DMS53 (cell line): ENCODE measurements around the gene GTF3C2.

Source experiments
- DNase-seq: peaks from one replicate; lab custom pipeline; 2025; lab: John Stamatoyannopoulos, UW

Gene GTF3C2, protein sequence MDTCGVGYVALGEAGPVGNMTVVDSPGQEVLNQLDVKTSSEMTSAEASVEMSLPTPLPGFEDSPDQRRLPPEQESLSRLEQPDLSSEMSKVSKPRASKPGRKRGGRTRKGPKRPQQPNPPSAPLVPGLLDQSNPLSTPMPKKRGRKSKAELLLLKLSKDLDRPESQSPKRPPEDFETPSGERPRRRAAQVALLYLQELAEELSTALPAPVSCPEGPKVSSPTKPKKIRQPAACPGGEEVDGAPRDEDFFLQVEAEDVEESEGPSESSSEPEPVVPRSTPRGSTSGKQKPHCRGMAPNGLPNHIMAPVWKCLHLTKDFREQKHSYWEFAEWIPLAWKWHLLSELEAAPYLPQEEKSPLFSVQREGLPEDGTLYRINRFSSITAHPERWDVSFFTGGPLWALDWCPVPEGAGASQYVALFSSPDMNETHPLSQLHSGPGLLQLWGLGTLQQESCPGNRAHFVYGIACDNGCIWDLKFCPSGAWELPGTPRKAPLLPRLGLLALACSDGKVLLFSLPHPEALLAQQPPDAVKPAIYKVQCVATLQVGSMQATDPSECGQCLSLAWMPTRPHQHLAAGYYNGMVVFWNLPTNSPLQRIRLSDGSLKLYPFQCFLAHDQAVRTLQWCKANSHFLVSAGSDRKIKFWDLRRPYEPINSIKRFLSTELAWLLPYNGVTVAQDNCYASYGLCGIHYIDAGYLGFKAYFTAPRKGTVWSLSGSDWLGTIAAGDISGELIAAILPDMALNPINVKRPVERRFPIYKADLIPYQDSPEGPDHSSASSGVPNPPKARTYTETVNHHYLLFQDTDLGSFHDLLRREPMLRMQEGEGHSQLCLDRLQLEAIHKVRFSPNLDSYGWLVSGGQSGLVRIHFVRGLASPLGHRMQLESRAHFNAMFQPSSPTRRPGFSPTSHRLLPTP

DNA sequence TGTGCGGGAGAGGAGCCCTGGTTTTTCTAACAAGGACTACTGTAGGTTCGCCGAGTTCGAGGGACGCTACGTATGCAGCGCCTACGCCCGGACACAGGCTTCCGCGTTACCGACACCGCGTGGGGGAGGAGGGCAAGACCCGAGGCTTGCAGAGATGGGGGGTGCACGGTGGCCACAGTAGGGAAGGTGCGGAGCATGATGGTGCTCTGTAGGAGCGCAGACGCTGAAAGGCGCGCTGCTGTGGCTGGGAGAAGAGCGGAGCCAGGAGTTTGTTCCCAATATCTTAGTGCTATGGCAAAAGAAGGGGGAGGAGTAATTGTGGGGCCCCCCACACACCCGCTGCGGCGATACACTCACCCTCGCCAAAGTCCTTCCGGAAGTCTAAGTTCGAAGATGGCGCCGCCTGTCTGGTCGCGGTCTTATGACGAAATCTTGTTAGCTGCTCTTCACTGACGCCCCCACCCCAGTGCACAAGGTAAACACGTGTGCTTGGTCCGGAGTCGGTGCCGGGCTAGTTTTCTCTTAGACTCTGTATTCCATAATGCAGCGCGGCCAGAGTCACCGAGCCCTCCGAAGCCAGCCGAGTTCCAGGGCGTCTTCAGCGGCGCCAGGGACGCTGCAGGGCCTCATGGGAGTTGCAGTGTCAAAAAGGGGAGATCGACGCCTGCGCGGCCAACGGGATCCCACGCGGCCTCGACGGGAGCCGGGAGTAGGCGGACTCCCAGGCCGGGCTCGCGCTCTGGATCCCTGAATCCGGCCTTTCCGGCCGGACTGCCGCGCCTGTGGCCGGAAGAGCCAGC lies at the start of gene GTF3C2:
TSS of gene GTF3C2 (minus strand) at position 383 of the 800 bp plus-strand sequence. CDS start 13,210 bp downstream, outside the sequence.
- peak; percentile 98 for DNase-seq

DNA sequence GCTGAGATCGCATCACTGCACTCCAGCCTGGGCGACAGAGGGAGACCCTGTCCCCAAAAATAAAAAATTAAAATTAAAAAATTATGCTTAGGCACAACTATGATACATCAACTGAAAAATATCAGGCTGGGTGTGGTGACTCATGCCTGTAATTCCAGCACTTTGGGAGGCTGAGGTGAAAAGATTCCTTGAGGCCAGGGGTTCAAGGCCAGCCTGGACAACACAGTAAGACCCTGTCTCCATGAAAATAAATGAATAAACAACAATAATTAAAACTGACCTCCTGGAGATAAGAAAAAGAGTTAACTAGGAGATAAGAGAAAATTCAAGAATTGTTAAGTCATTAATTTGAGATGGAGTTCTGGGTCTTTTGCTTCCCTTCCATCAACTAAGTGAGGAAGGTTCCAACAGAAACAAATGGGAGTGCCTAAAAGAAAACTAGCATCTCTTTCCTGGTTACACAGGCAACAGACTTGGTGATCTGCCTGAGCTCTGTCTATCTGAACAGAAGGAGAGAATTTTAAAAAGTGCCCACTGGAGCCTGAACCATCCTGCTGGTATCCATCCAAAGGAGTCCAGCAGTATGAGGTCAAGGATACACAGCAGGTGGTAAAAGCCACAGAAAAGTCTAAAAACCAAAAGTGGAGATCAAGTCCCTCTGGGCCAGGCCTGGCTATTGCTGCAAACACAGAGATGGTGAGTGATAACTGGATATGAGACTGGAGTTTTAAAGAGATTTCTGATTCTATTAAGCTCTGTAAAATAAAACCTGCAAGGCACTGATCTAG lies 44.0 kb upstream of the GTF3C2 start:
- DNase-seq = no peak

DNA sequence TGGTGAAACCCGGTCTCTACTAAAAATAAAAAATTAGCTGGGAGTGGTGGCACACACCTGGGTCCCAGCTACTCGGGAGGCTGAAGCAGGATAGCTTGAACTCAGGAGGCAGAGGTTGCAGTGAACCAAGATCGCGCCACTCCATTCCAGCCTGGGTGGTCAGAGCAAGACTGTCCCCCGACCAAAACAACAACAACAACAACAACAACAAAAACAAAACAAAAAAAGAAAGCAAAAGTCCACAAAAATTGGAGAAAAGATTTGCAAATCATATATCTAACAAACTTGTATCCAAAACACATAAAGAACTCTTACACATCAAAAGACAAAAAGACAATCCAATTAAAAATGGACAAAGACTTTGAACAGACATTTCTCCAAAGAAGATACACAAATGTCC lies 42.4 kb upstream of the GTF3C2 start:
- no peak for DNase-seq

DNA sequence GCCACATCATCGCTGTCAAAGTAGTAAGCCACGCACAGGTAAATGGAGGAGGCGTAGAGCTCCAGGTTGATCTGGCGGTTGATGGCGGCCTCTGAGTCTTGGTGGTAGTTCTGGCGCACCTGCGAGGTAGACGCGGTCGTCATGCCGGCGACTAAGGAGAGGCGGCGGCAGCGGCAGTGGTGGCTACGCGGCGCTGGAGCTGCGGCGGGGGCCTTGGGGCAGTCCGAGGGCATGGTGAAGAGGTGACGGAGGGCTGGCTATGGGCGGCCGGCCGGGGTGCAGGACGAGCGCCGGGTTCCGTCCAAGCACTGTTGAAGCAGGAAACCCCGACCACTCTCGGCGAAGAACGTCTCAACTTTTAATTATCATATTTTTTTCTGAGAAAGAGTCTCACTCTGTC lies 36.7 kb upstream of the GTF3C2 start:
- no peak for DNase-seq

DNA sequence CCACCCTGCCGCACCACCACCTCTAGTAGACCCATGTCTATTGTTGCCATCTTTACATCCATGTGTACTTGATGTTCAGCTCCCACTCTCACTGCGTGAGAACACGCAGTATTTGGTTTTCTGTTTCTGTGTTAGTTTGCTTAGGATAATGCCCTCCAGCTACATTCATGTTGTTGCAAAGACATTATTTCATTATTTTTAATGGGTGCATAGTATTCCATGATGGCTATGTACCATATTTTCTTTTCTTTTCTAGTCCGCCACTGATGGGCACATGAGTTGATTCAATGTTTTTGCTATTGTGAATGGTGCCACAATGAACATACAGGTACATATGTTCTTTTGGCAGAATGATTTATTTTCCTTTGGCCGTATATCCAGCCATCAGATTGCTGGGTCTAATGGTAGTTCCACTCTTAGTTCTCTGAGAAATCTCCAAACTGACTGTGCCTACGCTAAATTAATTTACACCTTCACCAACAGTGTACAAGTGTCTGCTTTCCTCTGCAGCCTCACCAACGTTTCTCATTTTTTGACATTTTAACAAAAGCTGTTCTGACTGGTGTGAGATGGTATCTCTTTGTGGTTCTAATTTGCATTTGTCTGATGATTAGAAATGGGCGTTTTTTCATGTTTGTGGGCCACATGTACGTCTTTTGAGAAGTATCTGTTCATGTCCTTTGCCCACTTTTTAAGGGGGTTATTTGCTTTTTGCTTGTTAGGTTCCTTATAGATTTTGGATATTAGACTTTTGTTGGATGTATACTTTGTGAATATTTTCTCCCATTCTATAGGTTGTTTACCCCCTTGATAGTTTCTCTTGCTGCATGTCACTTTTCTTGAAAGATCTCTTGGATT lies 34.5 kb upstream of the GTF3C2 start:
- no peak for DNase-seq

DNA sequence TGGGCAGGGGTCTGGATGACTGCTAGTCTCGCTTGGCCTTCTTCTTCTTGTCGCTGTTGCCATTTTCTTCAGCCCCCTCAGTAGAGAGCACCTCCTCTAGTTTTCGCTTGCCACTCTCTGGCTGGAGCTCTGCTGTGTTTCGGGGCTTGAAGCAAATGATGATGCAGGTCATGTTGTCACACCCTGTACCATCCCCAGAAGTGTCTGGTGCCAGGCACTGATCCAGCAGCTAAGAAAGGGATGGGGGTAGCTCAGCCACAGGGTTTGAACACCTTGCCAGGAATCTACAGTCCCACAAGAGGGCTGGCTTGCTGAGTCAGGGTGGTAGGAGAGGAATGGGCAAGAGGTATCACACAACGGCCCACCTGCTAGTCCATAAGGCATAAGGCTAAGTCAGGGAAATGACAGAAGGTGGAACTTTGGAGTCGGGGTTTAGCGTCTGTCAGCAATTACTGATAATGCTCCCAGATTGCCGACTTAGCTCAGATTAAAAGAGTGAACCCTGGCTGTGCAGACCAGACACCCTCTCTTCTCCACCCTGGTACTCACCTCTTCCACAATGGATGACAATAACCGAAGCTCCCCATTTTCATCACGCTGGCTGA lies 25.1 kb upstream of the GTF3C2 start:
- DNase-seq = no peak

DNA sequence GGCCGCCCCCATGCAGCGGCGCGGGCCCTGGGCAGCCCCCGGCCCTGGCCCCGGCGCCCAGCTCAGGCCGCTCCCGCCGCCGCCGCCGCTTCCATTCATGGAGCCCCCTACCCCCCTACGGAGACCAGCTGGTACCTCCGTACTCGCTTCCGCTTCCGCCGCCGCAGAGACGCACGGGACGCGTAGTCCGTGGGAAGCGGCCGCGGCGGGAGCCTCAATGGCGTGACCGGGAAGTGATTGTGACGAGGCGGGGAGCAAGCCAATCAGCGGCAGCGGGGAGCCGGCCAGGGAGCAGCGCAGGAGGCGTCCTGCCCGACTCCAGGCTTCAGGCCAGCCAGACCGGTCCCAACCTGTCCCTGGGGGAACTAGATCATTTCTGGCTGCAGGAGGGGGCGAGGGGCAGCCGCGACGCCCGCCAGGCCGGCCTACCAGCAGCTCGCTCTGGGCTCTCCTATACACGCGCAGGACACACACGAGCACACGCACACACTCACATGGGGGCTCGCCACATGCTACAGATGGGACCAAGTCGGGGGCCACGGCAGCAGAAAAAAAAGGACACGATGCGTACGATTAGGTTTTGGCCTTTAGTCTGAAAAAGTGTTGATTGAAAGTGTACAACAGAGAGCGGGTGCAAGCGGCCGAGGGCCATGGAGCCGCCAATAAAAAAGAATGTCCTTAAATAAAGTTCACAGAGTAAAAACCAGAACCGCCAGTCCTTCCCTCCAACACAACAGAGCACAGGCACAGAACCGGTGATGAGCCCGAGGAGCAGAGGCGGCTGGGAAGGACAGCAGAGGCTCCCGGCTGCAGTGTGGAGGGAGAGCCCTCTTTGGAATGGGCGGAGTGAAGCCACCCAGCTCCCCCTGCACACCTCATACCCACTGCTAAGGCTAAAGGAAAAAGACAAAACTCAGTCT lies 24.3 kb upstream of the GTF3C2 start, which contains the start of gene ZNF513:
TSS of gene ZNF513 (minus strand) at position 109 of the 920 bp plus-strand sequence. CDS start 208 bp downstream, outside the sequence.
- peak; percentile 97 for DNase-seq

DNA sequence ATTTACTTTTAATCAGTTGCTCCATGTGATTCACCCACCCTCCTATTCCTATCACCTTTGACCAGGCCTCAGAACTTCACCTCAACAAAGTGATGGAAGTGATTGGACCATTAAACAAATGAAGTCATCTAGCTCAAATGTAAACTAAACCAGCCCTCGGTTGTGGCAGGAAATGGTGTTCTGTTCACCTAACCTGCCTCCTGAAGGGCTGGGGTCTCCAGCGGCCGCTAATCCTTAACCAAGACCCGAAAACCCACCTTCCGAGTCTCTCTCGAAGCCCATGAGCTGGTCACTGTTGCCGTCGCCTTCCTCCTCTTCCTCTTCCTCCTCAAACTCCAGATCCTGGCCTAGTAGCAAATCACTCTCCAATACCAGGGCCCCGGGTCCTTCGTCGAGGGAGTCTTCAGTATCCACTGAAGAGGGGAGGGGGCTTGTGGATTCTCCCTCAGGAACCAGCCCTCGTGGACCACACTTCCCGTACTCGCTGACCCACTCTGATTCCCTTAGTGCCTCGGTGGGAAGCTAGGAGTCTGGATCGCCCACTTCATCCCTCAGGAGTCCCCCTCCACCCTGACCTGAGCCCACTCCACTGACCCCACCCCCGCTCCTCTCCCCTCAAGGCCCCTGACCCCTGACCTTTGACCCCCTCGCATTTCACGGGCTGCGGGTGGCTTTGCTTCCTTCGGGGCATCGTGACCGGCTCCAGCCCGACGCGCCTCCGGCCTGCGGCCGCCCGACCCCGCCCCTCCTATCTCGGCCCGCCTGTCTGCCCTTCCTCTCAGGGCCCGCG lies 23.5 kb upstream of the GTF3C2 start:
- DNase-seq = peak; percentile 70

DNA sequence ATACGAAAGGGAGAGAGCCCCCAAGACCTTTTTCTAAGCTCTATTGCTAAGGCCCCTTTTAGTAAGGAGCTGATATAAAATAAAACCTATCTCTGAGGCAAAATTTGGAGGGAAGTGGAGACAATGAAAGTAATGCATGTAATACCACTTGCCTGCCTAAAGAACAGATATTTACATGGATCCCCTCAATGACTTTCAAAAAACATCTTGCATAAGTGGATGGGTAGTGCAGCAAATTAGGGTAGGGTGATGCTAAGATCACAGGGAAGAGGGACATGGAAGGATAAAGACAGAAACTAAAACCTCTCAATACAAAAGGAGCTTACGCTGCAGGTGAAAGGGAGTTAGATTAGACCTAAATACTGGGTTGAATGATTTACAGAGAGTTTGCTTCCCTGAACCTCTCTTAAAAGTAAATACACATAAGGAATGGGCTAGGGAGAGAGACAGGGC lies 22.8 kb upstream of the GTF3C2 start:
- no peak for DNase-seq

DNA sequence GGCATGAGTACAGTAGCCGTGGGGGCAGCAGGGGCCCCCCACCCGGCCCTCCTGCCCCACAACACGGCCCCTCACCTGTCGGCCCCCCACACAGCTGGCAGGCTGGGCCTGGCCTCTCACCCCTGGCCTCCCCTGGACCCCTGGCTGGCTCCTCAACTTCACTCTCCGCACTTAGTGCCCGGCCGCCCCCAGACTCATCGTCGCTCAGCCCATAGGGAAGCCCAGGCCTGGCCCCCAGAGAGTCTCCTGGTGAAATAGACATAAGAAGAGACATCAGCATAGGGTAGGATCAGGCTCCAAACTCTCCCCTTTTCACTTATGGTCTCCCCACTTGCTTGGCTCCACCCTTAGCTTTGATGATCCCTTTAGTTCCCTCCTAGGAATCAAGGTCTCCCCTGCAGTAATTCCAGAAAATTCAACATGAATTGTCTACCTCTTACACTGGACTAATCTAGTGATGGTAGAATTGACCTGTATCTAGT lies 22.3 kb upstream of the GTF3C2 start:
- DNase-seq = no peak

DNA sequence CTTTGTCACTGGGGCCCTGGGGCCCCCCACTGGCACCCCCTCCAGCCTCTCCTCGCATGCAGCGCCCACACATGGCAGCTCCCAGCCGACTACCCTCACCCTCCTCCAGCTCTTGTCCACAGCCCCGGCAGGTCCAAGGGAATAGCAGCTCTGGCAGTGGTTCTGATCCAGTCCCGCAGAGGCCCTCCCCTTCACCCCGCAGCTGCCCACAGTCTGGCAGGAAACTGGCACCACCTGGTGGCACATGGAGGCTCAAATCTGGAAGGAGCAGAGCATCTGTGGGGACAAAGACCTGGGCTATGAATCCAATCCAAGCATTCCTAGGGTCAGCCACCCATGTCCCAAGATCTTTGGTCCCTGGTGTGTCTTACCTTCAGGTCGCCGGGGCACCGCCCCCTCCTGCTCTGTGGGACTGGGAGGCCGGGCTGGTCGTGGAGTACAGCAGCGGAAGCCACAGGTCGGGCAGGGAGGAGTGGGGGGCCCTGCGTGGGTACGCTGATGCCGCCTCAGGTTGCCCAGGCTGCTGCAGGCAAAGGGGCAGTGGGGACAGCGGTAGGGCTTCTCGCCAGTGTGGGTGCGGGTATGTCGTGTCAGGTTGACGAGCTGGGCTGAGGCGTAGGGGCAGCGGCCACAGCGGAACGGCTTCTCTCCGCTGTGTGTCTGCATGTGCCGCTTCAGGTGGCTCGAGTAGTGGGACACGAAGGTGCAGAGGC lies 21.7 kb upstream of the GTF3C2 start:
- DNase-seq = peak; percentile 39

DNA sequence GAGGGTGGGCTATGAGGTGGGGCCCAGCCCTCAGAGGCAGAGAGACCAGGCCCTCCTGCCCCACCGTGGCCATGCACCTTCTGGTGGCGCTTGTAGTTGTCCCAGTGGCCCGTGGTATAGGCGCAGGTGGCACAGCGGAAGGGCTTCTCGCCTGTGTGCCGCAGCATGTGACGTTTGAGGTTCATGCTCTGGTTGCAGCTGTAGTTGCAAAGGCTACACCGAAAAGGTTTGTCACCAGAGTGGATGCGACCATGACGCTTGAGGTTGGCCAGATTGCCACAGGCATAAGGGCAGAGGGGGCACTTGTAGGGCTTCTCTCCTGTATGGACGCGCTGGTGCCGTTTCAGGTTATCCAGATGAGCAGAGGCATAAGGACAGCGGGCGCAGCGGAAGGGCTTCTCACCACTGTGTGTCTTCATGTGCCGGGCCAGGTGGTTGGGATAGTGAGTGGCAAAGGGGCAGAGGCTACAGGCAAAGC lies 21.1 kb upstream of the GTF3C2 start:
- DNase-seq = no peak

DNA sequence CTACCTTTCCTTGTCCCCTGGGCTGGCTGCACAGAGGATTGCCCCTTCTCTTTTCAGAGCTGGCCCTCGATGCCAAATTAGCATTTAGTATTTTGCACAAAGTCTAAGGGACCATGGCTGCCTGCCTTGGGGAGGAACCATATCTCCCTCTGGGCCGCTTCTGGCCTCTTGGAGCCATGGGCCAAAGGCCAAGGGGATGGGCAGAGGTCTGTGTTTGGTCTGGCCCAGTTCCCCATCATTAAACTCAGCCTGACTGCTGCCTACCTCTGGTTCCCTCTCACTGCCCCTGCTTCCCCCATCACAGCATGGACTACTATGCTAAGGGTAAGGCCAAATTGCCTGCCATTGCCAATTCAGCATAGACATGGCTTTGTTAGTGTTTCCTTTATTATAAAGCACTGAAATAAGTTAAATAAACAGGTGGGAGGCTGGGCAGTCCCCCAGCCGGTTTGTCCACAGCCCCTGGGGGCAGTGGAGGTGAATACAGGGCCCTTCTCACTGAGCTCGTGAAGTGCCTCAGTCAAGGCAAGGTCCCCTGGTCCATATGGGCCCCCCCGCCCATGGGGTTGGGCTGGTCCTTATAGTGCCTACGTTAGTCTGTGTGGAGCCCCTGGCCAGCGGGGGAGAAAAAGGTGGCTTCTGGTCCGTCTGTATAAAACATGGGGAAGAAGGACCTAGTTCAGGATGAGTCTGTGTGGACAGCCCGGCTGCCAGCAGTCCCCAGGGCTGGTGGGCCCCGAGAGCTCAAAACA lies 20.5 kb upstream of the GTF3C2 start:
- DNase-seq = no peak

DNA sequence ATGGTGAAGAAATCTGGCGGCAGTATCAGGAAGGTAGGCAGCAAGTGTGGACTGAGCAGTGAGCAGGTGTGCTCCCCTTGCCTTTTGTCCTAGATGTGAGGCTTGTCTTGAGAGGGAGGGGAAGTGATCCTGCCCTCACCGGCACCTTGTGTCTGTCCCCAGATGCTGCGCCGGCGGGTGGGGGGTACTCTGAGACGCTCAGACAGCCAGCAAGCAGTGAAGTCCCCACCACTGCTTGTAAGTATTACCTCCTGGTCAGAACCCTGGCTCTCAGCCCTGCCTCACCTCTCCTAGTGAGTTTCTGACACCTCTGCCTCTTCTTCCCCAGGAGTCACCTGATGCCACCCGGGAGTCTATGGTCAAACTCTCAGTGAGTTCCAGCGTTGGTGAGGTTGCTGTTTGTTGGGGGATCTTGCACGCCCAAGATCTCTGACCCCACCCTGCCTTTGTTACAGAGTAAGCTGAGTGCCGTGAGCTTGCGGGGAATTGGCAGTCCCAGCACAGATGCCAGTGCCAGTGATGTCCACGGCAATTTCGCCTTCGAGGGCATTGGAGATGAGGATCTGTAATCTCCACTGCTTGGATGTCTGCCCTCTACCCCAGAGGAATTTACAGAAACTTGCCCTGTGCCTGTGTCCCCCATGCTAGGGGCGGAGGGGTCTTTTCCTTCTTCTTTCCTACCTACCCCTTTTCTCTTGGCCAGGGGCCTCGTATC lies 19.7 kb upstream of the GTF3C2 start:
- no peak for DNase-seq

DNA sequence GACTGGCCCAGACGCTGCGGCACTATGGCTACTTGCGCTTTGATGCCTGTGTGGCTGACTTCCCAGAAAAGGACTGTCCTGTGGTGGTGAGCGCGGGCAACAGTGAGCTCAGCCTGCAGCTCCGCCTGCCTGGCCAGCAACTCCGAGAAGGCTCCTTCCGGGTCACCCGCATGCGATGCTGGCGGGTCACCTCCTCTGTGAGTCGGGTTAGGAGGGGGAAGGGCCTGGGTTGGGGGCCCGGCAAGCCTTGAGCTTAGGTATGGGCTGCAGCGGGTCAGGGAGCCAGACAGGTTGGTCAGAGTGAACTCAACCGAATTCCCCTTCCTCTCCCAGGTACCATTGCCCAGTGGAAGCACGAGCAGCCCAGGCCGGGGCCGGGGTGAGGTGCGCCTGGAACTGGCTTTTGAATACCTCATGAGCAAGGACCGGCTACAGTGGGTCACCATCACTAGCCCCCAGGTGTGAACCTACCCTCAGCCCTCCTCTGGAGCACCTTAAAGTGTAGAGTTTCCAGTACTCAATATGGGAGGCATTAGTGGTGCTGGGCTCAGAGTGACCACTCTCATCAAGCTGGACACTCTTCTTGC lies 19.0 kb upstream of the GTF3C2 start:
- DNase-seq = no peak
